Prostate gland (tissue), 2 donors: ENCODE results near the gene STPG3. TPM values are rescaled to one million over a fixed set of nuclear protein-coding genes. Genes with fewer than 3 reads are reported as not detected.

ENCODE experiments used
- DNase-seq: peaks from one replicate; pipeline ENCODE4 v3.0.0-alpha.2; 2019; ENCODE audit warnings: low spot score
- H3K27ac ChIP-seq, 2 donors: fragments of 200-600 bp; sonication (generic); 2 replicates each; pipeline ENCODE4 v1.5.1; 2017 to 2019
- H3K27me3 ChIP-seq: fragments of 200-600 bp; sonication (generic); replicated peaks from 2 replicates; pipeline ENCODE4 v1.5.1; 2019; ENCODE audit not compliant: insufficient read depth
- H3K36me3 ChIP-seq, 2 donors: fragments of 200-600 bp; sonication (generic); 1 replicate in 1 of 2; 2 replicates in 1 of 2; pipeline versions ENCODE4 v1.5.1 to v1.8.1; 2017 to 2019
- H3K4me1 ChIP-seq: fragments of 200-600 bp; sonication (generic); replicated peaks from 2 replicates; pipeline ENCODE4 v1.5.1; 2019
- H3K4me3 ChIP-seq, 2 donors: fragments of 200-600 bp; sonication (generic); 2 replicates each; pipeline ENCODE4 v1.5.1; 2017 to 2019
- H3K9me3 ChIP-seq: fragments of 200-600 bp; sonication (generic); 2 replicates; pipeline ENCODE4 v1.5.1; 2017
- CTCF ChIP-seq, 4 experiments: fragments of 200-600 bp in 2 of 4; fragments of 450-650 bp in 2 of 4; sonication (generic) in 2 of 4; IDR thresholded peaks; 1 replicate in 3 of 4; 2 replicates in 1 of 4; pipeline ENCODE4 v1.5.1; 2016 to 2019; ENCODE audit warnings: antibody characterized with exemption in 4 of 4, mild to moderate bottlenecking in 2 of 4, moderate library complexity in 2 of 4
- POLR2A ChIP-seq: fragments of 450-650 bp; IDR thresholded peaks from one replicate; pipeline ENCODE4 v1.6.1; 2016; ENCODE audit warnings: antibody characterized with exemption, mild to moderate bottlenecking
- POLR2AphosphoS5 ChIP-seq: sonication (generic); formaldehyde crosslinking; IDR thresholded peaks from one replicate; pipeline ENCODE4 v1.6.1; 2017; ENCODE audit warnings: antibody characterized with exemption
- WGBS: methylation state at CpG from one replicate; pipeline ENCODE4 v1.1.5; 2018; 5-methylcytosine and 5-hydroxymethylcytosine counted together
- intact Hi-C: fragments of 100-400 bp; cut with DNase I; formaldehyde crosslinking; loops from one replicate; pipeline ENCODE4 v1.14.2; 2022
- total RNA-seq, 2 donors: library from RNA; depleted of rRNA; stranded (reverse); fragments of >200 nt; gene quantifications; one replicate each; pipeline ENCODE4 v1.1.0, GENCODE V29; 2016

STPG3 gene
- total RNA-seq, 2 donors from 2014 or later: 4.2 TPM; not detected in 1

GRCh38 chr9:137269231-137269772, 18.2 kb downstream of the STPG3 start:
- Histone ChIP-seq H3K36me3 (peaks cover 5 to 12% of the 10 kb centered on the region in 2 donors), H3K9me3 (no peaks in the 10 kb centered on the region), H3K4me3 (peak overlapping the region in 1 of 2 donors; percentile 20), H3K4me1 (peaks cover 27% of the 10 kb centered on the region), H3K27me3 (no peaks in the 10 kb centered on the region), H3K27ac (peak overlapping the region; percentile 81 to 90)
- peak; percentile 86 for DNase-seq
- intact Hi-C loops: no loop called here
- 11% methylated on average over 17 of the region's 17 CpGs for WGBS
- TF ChIP-seq CTCF (IDR thresholded peaks at IDR 0.05) (no peak), POLR2A (no peak), POLR2AphosphoS5 (peak; percentile 96)

- WGBS: 67% methylated on average over 25 of the region's 32 CpGs
- peak overlapping the region; percentile 48 to 90 for H3K27ac ChIP-seq
- no peak for TF ChIP-seq CTCF (IDR thresholded peaks at IDR 0.05)
- TF ChIP-seq POLR2A: no peak
- peak; percentile 40 for TF ChIP-seq POLR2AphosphoS5
- no peaks in the 10 kb centered on the region for H3K9me3 ChIP-seq
- no peak overlapping the region for H3K4me3 ChIP-seq
- peaks cover 31% of the 10 kb centered on the region for H3K4me1 ChIP-seq
- intact Hi-C loops: no loop called here
- no peaks in the 10 kb centered on the region for H3K27me3 ChIP-seq
- no peak for DNase-seq
- H3K36me3 ChIP-seq: peaks cover under 1 to 12% of the 10 kb centered on the region in 2 donors
Observed at GRCh38 chr9:137270929-137271695, 20.0 kb downstream of the STPG3 start.

- peaks cover 31% of the 10 kb centered on the region for H3K4me1 ChIP-seq
Observed at GRCh38 chr9:137271696-137272076, 20.6 kb downstream of the STPG3 start.

GRCh38 chr9:137272241-137273094, 21.4 kb downstream of the STPG3 start:
- WGBS: 85% methylated on average over 34 of the region's 39 CpGs
- no peak for TF ChIP-seq CTCF (IDR thresholded peaks at IDR 0.05)
- no peak for TF ChIP-seq POLR2A
- TF ChIP-seq POLR2AphosphoS5: no peak
- H3K4me3 ChIP-seq: no peak overlapping the region
- no peaks in the 10 kb centered on the region for H3K9me3 ChIP-seq
- intact Hi-C loops: no loop called here
- peaks cover 31% of the 10 kb centered on the region for H3K4me1 ChIP-seq
- peaks cover 0 to 12% of the 10 kb centered on the region in 2 donors for H3K36me3 ChIP-seq
- H3K27me3 ChIP-seq: peaks cover 3% of the 10 kb centered on the region
- DNase-seq: no peak
- peak overlapping the region; percentile 48 to 90 for H3K27ac ChIP-seq

More at GRCh38 chr9:137271696-137272076, 20.6 kb downstream of the STPG3 start:
- Histone ChIP-seq H3K27ac (peak overlapping the region; percentile 48 to 90), H3K27me3 (no peaks in the 10 kb centered on the region), H3K36me3 (peaks cover 0 to 12% of the 10 kb centered on the region in 2 donors), H3K9me3 (no peaks in the 10 kb centered on the region), H3K4me3 (no peak overlapping the region)
- intact Hi-C loops: no loop called here
- no peak for DNase-seq
- 22% methylated on average over 3 of the region's 3 CpGs for WGBS
- TF ChIP-seq POLR2AphosphoS5 (no peak), CTCF (IDR thresholded peaks at IDR 0.05) (no peak), POLR2A (no peak)
